ENCODE measurements around the gene NDUFB6. TPM values are rescaled to one million over a fixed set of nuclear protein-coding genes. Genes with fewer than 3 reads are reported as not detected.

Gene NDUFB6
- total and polyA plus RNA-seq, 9 of the 15 experiments (the other 6 are each of a cell fraction or from before 2014, with no cell fraction given), result 26.5 to 88.1 (median 64.0) TPM

DNA sequence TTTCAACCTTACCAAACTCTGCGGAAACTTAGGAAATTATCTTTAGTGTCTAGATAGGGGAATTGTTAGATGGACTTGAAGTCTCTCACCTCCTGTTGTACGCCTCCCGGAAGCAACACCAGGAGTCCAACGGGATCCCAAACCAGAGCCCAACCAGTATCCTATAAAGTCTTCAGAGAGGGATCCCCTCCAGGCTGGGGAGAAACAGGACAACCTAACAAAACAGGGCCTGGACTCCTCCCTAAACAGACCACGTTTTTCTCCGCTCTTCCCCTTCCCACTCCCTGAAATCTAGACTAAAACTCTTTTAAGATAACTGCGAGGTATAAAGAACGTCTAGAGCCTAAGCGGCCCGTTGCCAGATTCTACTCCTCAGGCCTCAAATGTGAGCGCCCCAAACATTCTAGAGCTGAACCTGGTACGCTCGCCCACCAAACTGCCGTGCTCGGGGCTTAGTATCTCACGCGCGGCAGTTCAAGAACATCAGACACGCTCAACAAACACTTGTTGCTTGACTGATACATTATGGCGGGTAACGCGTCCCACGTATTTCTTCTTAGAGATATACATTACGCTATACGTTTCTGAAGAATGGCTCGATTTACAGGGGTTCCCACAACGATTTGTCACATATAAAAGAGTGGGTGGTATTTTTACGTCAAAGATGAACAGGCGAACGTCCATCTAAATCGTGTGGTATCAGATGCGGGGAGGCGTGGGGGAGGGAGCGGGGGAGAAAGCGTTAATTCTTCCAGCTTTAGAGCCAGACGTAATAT, 21.5 kb downstream of the NDUFB6 start (continued):
- TF ChIP-seq MTA2 (IDR thresholded peaks at IDR 0.05; ENCODE audit: low read depth), result no peak
- no peak for TF ChIP-seq SIN3A (IDR thresholded peaks at IDR 0.05; ENCODE audit: borderline replicate concordance in 2 of 2, control insufficient read depth in 1 of 2, low read depth in 2 of 2, low read length in 2 of 2)
- TF ChIP-seq ESRRB (CRISPR knock-in tag; IDR thresholded peaks at IDR 0.05; ENCODE audit: borderline replicate concordance), result no peak
- TF ChIP-seq, protein P1, sequence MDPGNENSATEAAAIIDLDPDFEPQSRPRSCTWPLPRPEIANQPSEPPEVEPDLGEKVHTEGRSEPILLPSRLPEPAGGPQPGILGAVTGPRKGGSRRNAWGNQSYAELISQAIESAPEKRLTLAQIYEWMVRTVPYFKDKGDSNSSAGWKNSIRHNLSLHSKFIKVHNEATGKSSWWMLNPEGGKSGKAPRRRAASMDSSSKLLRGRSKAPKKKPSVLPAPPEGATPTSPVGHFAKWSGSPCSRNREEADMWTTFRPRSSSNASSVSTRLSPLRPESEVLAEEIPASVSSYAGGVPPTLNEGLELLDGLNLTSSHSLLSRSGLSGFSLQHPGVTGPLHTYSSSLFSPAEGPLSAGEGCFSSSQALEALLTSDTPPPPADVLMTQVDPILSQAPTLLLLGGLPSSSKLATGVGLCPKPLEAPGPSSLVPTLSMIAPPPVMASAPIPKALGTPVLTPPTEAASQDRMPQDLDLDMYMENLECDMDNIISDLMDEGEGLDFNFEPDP (CRISPR knock-in tag; IDR thresholded peaks at IDR 0.05), result no peak
- no peak for TF ChIP-seq BHLHE40 (IDR thresholded peaks at IDR 0.05; ENCODE audit: low read length)
- TF ChIP-seq PTRF (tag; IDR thresholded peaks at IDR 0.05), result no peak
- 0 out of 4 replicates have a peak, but pooled peaks of 1 of the 2 experiments have one; percentile 6 for TF ChIP-seq MAZ (CRISPR knock-in tag; conservative IDR thresholded peaks at IDR 0.05 in 1 of 2, IDR thresholded peaks at IDR 0.05 in 1 of 2)
- TF ChIP-seq FOXK2 (conservative IDR thresholded peaks at IDR 0.05 in 1 of 2, IDR thresholded peaks at IDR 0.05 in 1 of 2; ENCODE audit: low read depth in 2 of 2), result 0 out of 4 replicates have a peak, but pooled peaks of 1 of the 2 experiments have one; percentile 4
- no peak for TF ChIP-seq TGIF2 (CRISPR knock-in tag; IDR thresholded peaks at IDR 0.05)
- no peak for TF ChIP-seq SAFB (IDR thresholded peaks at IDR 0.05; ENCODE audit: borderline replicate concordance, low read depth, low read length)
- no peak for TF ChIP-seq PCBP1 (IDR thresholded peaks at IDR 0.05; ENCODE audit: low read depth, low read length, poor library complexity, severe bottlenecking)
- no peak for TF ChIP-seq U2AF1 (optimal IDR thresholded peaks at IDR 0.05; ENCODE audit: low read depth, low read length)
- TF ChIP-seq THAP7 (CRISPR knock-in tag; IDR thresholded peaks at IDR 0.05), result no peak
- TF ChIP-seq IRF2 (CRISPR knock-in tag; IDR thresholded peaks at IDR 0.05), result no peak
